ENCODE measurements around the gene SLC4A1AP. TPM values are rescaled to one million over a fixed set of nuclear protein-coding genes. Genes with fewer than 3 reads are reported as not detected.
"Not testable (repeated sequence)": the region's sequence is repeated elsewhere in the genome, so short reads cannot be mapped to it uniquely, and the experiment has no call there.

SLC4A1AP gene
- total RNA-seq, 2 donors from 2014 or later: 18.0 to 18.2 TPM

GRCh38 chr2:27624943-27625342, 38.7 kb upstream of the SLC4A1AP start:
- DNase-seq (ENCODE audit: low spot score): no peak
- Histone ChIP-seq H3K4me1 (peaks cover 0 to 14% of the 10 kb centered on the region in 2 donors), H3K27ac (no peak overlapping the region), H3K4me3 (no peak overlapping the region), H3K9me3 (no peaks in the 10 kb centered on the region), H3K27me3 (no peaks in the 10 kb centered on the region), H3K36me3 (peaks cover 36% of the 10 kb centered on the region)
- no peak for TF ChIP-seq CTCF (IDR thresholded peaks at IDR 0.05)

- not testable (repeated sequence) for H3K27me3 ChIP-seq
- H3K27ac ChIP-seq: peak overlapping the region in 1 of 2 donors; percentile 32
Observed at GRCh38 chr2:27626323-27626722, 37.4 kb upstream of the SLC4A1AP start.

DNA sequence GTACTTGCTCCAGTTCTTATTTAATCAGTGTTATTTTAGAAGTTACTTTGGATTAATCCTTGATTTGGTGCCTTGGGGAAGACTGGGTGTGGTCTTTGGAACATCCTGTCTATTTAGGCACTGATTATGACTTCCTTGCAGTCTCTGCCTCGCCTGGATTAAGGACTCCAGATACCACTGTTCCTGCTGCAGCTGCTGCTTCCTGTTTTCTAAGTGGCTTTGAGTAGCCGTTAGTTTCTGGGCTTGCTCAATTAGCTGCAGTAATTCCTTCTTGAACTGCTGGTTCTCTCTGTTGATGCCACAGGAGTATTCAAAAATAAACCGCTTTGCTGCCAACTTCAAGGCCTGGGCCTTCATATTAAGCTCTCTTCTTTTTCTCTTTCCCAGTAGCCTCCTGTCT, 36.8 kb upstream of the SLC4A1AP start:
- Histone ChIP-seq H3K27ac (peak overlapping the region in 1 of 2 donors; percentile 32), H3K36me3 (peaks cover 18% of the 10 kb centered on the region), H3K4me1 (peaks cover 0 to 16% of the 10 kb centered on the region in 2 donors)
- H3K27me3 ChIP-seq; H3K9me3 ChIP-seq; DNase-seq (ENCODE audit: low spot score); H3K4me3 ChIP-seq: not testable (repeated sequence)

More at GRCh38 chr2:27626323-27626722, 37.4 kb upstream of the SLC4A1AP start:
- not testable (repeated sequence) for H3K9me3 ChIP-seq; H3K4me3 ChIP-seq; DNase-seq (ENCODE audit: low spot score)
- Histone ChIP-seq H3K4me1 (peaks cover 0 to 16% of the 10 kb centered on the region in 2 donors), H3K36me3 (peaks cover 24% of the 10 kb centered on the region)

DNA sequence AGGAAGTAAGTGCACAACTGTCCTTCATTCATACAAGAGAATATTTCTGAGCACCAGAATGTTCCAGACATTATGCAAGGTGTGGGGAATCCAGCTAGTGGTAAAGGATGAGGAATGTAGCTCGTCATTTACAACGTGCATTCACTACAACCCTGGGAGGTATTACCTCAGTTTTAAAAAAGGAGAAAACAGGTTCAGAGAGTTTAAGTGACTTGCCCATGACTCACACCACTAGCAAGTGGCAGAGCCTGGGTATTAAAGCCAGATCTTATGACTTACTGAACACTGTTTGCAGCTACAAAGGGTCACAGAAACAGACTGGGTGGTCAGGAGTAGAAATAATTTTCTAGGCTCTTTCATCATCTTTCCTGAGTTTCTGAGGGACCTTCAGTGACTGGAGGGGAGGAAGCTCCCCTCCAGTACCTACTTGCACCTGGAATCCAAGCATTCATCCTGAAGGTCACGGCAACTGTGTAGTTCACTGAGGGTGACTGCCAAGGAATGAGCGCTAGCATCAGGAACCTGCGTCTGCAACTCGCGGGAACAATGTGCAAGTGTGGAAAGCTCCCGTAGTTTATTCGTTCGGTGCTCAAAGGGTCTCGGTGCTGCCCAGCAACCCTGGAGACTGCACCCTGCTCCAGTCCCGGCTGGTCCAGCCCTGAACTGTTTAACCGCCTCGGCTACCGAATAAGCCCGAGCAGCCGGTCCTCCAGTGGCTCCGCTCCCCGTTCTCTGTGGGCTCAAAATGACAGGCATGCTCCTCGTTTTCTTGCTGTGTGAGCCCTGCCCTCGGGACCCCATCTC, 35.5 kb upstream of the SLC4A1AP start:
- no peak for DNase-seq (ENCODE audit: low spot score)
- Histone ChIP-seq H3K27me3 (no peaks in the 10 kb centered on the region), H3K4me3 (peak overlapping the region; percentile 69 to 78), H3K4me1 (peaks cover 0 to 16% of the 10 kb centered on the region in 2 donors), H3K27ac (peak overlapping the region; percentile 72 to 85), H3K9me3 (no peaks in the 10 kb centered on the region), H3K36me3 (peaks cover 6% of the 10 kb centered on the region)
- TF ChIP-seq CTCF (IDR thresholded peaks at IDR 0.05): no peak

- no peak for TF ChIP-seq CTCF (IDR thresholded peaks at IDR 0.05)
- peaks cover 5% of the 10 kb centered on the region for H3K36me3 ChIP-seq
- H3K4me1 ChIP-seq: peaks cover 0 to 16% of the 10 kb centered on the region in 2 donors
- H3K27ac ChIP-seq: peak within 1 kb of the TSS; percentile 72 to 85
- DNase-seq (ENCODE audit: low spot score): peak; percentile 91
- H3K4me3 ChIP-seq: peak within 1 kb of the TSS; percentile 69 to 78
- no peaks in the 10 kb centered on the region for H3K27me3 ChIP-seq
- no peaks in the 10 kb centered on the region for H3K9me3 ChIP-seq
Observed at GRCh38 chr2:27628767-27629709, 34.7 kb upstream of the SLC4A1AP start, which contains the start of the genes CCDC121 and GPN1. CCDC121 (minus strand) TSS chr2:27629012; CDS start chr2:27627799, 1,213 bp downstream. GPN1 (plus strand) TSS chr2:27629050; CDS start chr2:27629059, 9 bp downstream.

DNA sequence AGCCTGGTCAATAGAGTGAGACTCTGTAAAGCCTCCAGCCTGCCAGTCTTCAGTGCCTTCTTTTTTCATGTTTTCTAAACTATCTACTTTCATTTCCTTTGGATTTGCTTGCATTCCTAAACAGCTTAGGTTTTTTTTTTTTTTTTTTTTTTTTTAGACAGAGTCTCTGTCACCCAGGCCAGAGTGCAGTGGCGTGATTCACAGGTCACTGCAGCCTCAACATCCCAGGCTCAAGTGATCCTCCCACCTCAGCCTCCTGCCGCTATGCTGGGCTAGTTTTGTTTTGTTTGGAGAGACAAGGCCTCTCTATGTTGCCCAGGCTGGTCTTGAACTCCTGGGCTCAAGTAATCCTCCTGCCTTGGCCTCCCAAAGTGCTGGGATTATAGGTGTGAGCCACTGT, 33.4 kb upstream of the SLC4A1AP start:
- peaks cover 0 to 16% of the 10 kb centered on the region in 2 donors for H3K4me1 ChIP-seq
- H3K9me3 ChIP-seq; DNase-seq (ENCODE audit: low spot score); H3K27me3 ChIP-seq; H3K4me3 ChIP-seq; H3K27ac ChIP-seq: not testable (repeated sequence)
- H3K36me3 ChIP-seq: peaks cover 17% of the 10 kb centered on the region

- no peak overlapping the region for H3K4me3 ChIP-seq
Observed at GRCh38 chr2:27634291-27634690, 29.4 kb upstream of the SLC4A1AP start.

More at GRCh38 chr2:27634291-27634690, 29.4 kb upstream of the SLC4A1AP start:
- Histone ChIP-seq H3K9me3 (no peaks in the 10 kb centered on the region), H3K36me3 (peaks cover 51% of the 10 kb centered on the region), H3K4me1 (peaks cover 0 to 7% of the 10 kb centered on the region in 2 donors), H3K27ac (no peak overlapping the region), H3K27me3 (no peaks in the 10 kb centered on the region)
- DNase-seq (ENCODE audit: low spot score): no peak
- TF ChIP-seq CTCF (IDR thresholded peaks at IDR 0.05): no peak
